T-helper 9 cell (primary cell): ENCODE results near the gene KIAA0513.

Experiments used
- DNase-seq: peaks from one replicate; pipeline ENCODE4 v3.0.0-alpha.2; 2020

KIAA0513 gene

DNA sequence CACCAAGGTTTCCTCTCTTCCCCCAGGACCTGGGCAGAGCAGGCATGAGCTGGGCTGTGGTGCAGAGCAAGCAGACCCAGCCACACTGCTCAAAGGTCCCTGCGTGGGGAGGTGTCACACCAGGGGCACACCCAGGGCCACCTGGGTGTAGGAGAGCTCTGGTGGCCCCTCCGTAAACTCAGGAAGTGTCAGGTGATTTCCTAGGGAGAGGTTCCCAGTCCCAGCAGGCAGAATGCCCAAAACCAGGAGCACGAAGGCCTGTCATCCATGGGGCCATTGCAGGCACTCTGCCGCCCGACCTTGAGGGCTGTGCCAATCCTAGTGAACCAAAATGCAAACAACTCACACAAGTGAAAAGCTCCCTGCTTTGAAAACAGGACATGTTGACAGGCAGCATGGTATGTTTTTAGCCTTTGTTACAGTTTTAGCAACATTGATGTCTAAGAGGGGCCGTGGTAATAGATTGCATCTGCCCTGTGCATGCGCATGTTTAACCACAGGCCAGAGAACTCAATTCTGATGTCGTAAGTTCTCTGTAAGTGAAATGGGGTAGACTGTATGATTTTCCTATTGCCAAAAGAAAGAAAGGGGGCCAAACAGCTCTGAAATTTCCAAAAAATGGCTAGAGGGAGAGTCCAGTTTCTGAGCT is 63.4 kb downstream of the KIAA0513 start:
- no peak for DNase-seq

DNA sequence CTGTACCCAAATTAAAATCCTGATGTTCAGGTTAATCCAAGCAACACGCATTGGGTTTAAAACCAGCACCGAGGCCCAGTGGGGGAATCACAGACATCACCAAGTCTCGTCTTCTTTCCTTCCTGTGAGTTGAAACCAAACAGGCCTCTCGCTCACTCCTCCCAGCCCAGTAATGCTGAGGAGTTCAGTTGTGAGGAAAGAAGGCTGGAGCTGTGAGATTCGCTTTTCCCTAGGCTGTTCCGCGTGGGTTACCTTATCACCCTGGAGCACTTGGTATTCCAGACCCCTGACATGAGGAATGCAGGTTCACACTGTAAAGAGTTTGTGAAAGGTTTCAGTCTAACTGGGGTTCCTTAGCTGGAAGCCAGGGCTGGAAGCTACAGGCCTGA is 63.9 kb downstream of the KIAA0513 start:
- no peak for DNase-seq

DNA sequence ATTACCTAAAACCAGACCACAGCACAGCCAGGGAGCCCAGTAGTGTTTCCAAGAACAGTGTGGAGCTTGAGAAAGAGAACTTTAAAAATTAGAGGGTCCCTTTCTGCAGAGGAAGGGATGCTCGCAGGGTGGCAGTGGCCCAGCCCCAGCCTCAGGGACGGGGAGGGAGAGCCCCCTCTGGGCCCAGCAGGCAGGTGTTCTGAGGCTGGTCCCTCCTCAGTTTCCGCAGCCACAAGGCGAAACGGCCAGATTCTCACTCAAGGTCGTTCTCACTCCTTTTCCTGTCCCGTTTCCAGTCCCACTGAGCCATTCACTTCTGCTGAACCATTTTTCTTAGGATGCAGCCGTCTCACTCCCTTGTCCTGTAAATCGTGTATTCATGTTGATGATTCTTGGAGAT is 64.7 kb downstream of the KIAA0513 start:
- no peak for DNase-seq

DNA sequence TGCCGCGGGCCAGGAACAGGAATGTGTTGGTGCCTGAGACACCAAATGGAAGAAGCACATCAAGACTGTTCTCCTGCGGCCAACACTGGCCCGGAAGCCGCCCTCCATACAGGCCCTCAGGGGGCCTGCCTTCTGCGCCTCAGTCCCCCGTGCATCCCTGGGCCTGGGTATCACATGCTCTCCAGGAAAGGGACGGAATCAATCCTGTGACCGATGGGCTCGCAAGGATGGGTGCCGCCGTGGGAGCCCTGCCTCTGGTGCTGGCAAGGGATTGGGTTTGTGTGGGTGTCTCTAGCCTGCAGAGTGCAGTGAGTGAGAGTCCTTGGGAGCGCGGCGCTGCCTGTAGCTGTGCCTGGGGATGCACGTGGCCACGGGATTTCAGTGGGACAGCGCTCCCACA is 65.3 kb downstream of the KIAA0513 start:
- DNase-seq = no peak

DNA sequence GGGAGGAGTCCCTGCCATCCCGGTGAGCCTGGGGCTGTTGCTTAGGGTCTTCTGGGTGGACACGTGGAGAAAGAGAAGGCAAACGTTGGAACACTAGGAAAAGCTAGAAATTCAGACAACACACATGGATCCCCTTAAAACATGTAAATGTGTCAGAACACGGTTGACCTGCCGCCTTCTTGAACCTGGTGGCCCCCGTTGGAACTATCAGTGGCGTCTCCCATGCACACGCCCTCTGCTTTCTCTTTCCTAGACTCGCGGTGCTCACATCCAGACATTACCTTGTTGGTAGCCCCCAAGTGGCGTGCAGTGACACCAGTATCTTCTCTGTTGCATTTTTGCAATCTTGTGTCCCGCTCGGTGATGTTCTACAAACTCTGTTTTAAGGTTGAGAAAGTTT is 66.1 kb downstream of the KIAA0513 start:
- no peak for DNase-seq

DNA sequence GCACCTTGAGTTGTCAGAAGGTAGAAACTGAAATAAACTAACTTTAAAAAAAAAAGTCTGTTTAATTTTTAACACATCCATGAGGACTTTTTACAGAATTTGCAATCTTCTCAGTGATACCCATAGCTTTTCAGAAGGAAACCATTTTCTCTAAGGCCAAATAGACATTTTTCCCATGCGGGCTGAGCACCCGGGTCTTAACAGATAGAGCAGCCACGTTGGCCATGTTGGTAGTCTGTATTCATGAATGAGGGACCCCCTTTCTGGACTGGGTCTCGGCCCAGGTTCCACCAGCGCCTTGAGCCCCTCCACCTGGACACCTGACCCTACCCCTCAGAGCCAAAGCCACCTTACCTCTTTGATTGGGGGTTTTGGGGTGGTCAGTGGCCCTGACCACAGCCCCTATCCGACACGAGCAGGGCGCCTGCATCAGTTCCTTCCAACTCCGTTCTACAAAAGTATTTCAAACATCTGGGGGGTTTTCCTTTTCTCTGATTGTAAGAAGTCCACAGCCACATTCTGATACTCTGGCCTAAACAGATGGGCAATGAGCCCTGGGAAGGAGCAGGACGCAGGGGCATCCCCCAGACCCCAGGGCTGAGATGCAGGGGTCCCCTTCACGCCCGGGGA is 66.7 kb downstream of the KIAA0513 start:
- DNase-seq = no peak

DNA sequence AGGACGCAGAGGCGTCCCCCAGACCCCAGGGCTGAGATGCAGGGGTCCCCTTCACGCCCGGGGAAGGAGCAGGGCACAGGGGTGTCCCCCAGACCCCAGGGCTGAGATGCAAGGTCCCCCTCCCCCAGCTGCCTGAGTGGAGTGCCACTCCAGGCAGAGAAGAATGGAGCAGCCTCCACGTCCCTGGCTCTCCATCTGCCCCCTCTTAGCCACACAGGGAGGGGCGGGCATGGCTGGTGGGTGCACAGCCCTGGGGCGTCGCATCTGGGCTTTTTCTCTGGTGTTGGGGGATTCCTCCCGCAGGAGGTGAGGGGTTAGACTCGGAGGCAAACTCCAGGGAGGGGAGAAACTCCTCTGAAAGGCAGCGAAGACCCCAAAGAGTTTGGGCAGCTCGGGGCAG is 67.2 kb downstream of the KIAA0513 start:
- no peak for DNase-seq

DNA sequence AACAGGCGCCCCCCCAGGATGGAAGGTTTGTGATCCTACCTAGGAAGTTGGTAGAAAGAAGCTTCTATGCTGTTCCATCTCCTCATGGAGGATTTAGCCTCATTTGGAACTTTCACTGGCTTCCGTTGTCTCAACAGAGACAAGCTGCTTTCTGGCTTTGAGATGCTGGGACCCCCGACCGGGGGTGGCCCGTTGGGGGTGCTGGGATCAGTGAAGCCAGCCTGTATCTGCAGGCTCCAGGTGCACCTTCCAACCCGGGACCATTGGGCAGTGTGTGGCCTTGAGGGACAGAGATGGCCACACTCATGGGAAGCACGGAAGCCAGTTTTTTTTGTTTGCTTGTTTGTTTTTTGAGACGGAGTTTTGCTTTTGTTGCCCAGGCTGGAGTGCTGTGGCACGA is 69.3 kb downstream of the KIAA0513 start:
- DNase-seq = no peak

DNA sequence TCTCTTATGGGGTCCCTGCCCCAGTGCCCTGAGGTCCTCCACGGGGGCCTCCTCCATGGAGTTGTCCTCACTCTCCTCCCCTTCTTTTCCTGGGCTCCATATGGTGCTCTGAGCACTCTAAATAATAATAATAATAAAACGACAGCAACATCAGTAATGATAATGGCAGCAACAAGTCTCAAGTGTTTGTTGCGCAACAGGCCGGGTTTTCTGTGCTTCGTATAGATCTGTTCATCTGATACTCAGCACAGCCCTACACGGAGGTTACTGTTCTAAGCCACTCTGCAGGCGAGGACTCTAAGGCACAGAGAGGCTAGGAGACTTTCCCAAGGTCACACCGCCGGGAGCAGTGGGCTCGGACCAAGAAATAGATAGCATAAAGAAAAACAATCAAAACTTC is 71.0 kb downstream of the KIAA0513 start:
- DNase-seq = no peak

DNA sequence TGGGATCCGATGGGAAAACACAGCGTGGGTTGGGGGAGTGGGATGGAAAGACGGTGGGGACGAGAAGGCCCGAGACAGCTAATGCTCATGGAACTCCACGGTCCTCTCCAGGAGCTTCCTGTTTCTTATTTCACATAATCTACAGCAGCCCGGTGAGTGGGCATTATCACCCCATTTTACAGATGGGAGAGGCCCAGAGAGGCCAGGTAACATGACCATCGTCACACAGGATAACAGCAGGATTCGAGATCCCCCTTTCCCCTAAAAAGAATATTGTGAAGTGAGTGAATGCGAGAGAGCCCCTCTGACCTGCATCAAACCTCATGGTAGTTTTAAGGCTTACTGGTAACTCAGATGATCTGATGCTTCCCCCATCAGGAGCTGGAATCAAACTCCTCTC is 72.7 kb downstream of the KIAA0513 start:
- no peak for DNase-seq

DNA sequence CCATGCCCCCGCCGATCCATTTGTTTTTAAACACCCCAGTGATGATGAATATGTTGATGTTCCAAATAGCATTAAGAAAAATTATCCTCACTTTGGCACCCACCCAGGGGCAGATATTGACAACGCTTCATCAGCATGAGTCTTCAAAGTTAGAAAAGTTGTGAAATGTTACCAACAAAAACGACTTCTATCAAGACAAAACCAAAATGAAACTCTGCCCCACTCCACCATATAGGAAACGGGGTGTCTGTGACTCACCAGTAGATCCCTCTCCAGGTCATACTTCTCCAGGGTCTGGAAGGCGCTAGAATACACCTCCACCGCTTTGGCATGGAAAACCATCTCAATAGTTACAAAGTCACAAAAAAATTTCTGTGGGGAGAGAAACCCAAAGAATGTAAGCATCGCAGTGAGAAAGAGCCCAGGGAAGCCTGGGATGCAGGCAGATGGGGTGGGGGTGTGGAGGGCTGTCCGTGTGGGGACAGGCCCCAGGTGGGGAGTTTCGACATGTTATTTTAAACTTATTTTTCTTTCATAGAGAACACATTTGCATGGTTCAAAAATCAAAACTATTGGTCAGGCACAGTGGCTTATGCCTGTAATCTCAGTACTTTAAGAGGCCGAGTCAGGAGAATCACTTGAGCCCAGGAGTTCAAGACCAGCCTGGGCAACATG is 74.5 kb downstream of the KIAA0513 start:
- no peak for DNase-seq

DNA sequence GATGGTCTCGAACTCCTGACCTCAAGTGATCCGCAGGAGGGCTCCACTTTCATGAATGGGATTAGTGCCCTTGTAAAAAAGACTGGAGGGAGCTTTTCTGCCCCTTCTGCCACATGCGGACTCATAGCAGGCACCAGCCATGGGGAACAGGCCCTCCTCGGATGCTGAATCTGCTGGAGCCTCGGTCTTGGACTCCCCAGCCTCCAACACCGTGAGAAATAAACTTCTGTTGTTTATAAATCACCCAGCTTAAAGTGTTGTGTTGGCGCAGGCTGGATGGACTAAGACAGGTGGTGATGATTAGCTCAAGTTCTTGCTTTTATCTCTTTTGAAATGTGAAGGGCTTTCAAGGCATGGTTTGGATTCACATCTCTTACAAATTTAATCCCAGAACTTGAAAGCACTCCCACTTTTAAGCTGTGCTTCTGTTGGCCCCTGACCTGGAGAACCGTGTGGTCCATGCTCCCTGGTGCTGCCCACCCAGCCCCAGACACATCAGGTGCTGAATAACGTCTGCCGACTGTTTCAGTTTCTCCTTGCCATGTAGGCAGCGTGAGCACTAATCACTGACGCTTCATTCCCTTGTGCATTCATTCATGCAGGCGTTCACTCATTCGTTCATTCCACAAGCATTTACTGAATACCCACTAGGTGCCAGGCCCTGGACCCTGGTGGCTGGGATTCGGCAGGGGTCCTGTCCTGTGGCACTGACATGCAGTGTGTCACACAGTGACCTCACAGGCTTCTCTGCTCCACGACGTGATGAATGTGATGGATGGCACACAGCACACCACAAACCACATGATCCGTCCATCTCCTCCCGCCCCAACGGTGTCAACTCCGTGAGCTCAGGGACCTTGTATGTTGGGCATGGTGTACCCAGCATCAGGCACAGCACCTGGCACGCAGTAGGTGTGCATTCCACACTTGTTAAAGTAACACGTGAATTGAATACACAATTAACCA is 75.8 kb downstream of the KIAA0513 start:
- no peak for DNase-seq

DNA sequence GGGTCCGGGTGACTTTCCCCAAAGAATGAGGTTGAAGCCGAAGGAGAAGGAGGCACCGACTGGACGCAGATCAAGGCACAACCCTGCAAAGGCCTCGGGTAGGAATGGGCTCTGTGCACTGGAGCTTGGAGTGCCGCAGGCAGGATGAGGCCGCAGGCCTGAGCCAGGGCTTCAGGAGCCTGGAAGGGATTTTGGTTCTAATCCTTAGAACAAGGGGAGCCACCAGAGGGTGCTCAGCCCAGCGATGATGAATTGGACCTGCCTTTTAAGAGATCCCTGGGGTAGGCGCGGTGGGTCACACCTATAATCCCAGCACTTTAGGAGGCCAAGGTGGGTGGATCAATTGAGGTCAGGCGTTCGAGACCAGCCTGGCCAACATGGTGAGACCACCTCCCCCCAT is 76.6 kb downstream of the KIAA0513 start:
- no peak for DNase-seq

DNA sequence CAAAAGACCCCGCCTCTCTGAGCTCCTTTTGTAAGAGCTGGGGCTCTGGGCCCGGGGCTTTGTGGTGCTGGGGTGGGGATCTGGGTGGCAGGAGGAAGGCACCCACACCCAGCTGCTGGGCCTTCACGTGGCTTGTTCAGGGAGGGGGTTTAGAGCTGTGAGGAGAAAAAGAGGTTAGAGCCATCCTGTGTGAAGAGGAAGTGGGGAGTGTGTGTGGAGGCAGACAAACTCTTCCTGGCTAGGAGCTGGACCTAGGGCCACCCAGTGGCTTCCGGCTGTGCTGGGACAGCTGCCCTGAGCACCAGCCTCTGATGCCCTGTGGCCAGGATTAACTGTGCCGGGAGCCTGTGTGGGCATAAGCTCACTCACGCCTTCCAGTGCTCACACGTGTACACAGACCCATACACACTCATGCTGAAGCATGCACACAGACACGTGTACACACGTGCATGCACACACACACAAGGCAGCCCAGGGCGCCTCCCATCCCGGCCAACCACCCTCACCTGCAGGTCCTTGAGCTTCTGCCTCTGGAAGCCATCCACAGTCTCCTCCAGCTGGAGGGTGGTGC is 77.3 kb downstream of the KIAA0513 start:
- no peak for DNase-seq

DNA sequence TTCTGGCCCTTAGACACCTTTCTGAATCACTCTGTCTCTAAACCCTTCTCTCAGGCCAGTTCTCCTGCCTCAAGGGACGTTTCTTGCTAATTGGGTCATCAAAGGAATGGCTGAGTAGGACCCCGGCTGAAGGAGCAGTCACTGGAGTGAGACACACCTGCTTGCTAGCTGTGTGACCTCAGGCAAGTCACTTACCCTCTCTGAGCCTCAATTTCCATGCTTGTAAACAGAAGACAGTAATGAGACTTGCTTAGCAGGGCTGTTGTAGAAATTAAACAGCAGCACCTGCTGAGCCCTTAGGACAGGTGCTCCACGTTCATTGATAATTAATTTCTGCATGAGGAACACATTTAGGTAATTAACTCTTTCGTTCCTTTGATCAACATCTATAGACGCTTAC is 77.9 kb downstream of the KIAA0513 start:
- DNase-seq = no peak

DNA sequence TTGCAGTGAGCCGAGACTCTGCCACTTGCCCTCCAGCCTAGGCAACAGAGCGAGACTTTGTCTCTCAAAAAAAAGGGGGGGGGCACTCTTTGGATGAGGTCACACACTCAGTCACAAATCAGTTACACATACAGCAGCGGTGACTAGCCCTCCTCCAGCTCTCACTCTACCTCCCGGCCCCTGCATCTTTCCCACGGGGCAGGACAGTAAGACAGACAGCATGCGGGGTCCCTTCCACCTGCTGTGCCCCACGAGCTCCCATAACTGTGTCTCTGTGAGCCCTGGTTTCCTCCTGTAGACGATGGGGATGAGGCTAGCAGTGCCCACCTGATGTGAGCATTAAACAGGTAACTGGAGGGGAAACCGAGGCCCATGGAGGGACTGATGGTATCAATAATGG is 79.5 kb downstream of the KIAA0513 start:
- DNase-seq = no peak

DNA sequence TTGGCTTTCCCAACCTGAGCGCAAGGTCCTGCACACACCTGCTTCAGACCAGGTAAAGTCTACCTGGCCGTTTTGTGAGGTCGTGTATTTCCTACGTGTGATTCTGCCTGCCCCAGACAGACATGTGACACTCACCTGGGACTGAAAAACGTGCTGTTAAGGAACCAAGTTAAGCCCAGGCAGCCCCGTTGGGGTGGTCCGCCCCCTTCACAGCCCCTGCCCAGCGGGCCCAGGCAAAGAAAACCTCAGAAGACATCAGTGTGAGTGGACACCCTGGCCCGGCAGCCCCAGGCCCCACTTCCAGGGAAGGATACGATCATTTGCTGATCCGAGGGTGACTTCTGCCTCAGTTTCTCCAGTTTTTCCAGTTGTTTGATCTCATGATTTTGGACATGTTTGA is 79.9 kb downstream of the KIAA0513 start:
- no peak for DNase-seq

DNA sequence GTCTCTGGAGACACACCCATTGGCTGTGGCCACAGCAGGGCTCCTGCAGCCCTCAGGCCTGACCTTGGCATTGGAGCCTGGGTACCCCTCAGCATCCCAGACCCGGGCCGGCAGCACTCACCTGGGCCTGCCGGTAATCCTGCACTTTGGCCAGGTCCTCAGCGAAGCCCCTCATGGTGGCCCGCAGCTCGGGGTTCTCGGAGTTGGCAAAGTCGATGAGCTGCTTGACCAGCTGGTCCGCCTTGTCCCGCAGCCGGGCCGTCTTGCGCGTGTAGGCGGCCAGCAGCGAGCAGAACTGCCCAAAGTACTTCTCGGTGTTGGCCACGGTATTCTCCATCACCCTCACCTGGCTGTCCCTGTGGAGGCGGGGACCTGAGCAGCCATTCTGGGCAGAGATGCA is 82.5 kb downstream of the KIAA0513 start:
- no peak for DNase-seq

DNA sequence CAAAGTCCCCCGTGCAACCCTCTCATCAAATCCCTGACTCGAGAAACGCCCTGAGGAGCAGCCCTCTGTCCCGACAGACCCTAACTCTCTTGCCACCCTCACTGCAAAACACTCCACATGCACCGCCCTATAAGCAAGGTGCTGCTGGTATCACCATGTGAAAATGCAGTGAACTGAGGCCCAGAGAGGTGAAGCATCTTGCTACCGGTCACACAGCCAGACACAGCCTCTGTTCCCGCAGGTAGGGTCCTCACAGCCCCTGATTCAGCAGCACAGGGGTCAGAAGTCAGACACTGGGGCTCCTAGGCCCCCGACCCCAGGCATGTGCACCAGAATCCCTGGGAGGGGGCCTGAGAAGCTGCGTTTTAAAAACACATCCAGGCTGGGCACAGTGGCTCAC is 83.6 kb downstream of the KIAA0513 start:
- DNase-seq = no peak

DNA sequence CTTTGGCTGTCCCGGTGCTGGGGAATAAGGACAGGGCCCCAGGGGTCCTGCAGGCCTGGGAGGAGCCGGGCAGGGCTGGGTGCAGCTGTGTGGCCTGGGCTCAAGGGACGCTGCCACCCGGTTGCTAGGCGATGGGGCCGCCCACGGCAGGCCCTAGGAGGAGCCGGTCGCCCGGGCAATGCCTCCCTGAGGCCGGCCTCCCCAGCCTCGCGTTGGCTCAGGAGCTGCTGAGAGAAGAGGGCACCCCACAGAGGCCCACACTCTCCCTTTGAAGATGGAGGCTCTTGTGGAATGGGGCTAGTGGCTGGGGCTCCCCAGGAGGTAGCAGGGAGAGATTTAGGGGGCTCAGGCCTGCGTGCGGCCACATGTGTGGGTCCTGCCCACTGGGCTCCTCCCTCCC is 84.8 kb downstream of the KIAA0513 start, which contains the start of gene CIBAR2:
Gene CIBAR2 (minus strand): TSS at position 109 of the 400 bp plus-strand sequence. CDS start 120 bp downstream, outside the sequence.
- DNase-seq = no peak

DNA sequence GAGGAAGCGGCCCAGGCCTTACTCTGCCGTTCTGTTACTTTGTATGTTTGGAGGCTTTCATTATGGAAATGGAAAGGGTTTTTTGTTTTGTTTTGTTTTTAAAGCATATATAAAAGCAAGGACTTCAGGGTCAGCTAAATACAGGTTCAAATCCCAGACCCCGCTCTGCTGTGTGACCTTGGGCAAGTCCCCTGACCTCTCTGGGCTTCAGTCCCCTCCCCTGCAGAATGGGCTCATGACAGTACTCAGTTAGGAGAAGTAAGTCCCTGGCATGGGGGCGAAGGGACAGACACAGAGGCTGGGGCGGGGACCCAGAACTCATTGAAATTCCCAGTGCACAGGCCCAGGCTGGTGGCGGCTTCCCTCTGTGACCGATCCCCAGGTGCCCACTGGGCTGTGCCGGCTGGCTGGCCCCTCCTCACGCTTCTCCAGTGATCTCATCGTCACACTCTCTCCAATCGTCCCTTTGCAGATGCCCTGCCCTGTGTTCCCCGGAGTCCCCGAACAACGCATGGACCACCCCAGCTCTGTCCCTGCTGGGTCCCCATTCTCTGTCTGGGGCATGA is 85.7 kb downstream of the KIAA0513 start:
- DNase-seq = no peak

DNA sequence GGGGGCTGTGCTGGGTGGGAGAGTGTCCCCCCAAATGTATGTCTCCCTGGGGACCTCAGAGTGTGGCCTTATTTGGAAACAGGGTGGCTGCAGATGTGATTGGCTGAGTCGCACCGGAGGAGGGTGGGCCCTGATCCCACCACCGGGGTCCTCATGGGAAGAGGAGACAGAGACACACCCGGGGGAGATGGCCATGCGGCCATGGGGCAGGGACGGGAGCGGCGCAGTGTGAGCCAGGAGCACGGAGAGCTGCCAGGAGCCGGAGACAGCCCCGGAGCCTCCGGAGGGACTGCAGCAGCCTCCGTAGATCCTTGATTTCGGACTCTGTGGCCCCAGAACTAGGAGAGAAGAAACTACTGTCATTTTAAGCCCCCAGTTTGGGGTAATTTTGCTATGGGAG is 86.3 kb downstream of the KIAA0513 start:
- no peak for DNase-seq
